Spleen (tissue), 11 donors: ENCODE data around the gene NIBAN1. TPM values are rescaled to one million over a fixed set of nuclear protein-coding genes. Genes with fewer than 3 reads are reported as not detected.

Source experiments
- DNase-seq: peaks from one replicate; pipeline ENCODE4 v3.0.0-alpha.2; 2020
- H3K27ac ChIP-seq, 8 donors: fragments of 200-600 bp; sonication (generic) in 7 of 8; 1 replicate in 4 of 8; 2 replicates in 4 of 8; pipeline versions ENCODE4 v1.5.0 to v1.8.0; 2016 to 2021; ENCODE audit warnings: inconsistent platforms in 4 of 8, mild to moderate bottlenecking in 4 of 8, moderate library complexity in 1 of 8
- H3K27me3 ChIP-seq, 7 donors: fragments of 200-600 bp; sonication (generic) in 6 of 7; replicated peaks in 1 of 7; 1 replicate in 4 of 7; 2 replicates in 3 of 7; pipeline versions ENCODE4 v1.5.0 to v1.8.0; 2016 to 2021; ENCODE audit warnings: inconsistent platforms in 3 of 7, mild to moderate bottlenecking in 1 of 7
- H3K36me3 ChIP-seq, 6 donors: fragments of 200-600 bp; sonication (generic) in 5 of 6; 1 replicate in 4 of 6; 2 replicates in 2 of 6; pipeline versions ENCODE4 v1.5.0 to v1.8.0; 2016 to 2021; ENCODE audit warnings: inconsistent platforms in 2 of 6
- H3K4me1 ChIP-seq, 6 donors: fragments of 200-600 bp; sonication (generic) in 5 of 6; 1 replicate in 3 of 6; 2 replicates in 3 of 6; pipeline versions ENCODE4 v1.5.0 to v1.8.0; 2016 to 2021; ENCODE audit warnings: inconsistent platforms in 3 of 6
- H3K4me3 ChIP-seq, 8 donors: fragments of 200-600 bp; sonication (generic) in 7 of 8; 1 replicate in 4 of 8; 2 replicates in 4 of 8; pipeline versions ENCODE4 v1.5.0 to v1.8.0; 2016 to 2021; ENCODE audit warnings: inconsistent platforms in 4 of 8, mild to moderate bottlenecking in 4 of 8, moderate library complexity in 2 of 8
- H3K9me3 ChIP-seq, 8 donors: fragments of 200-600 bp; sonication (generic) in 7 of 8; 1 replicate in 4 of 8; 2 replicates in 4 of 8; pipeline versions ENCODE4 v1.5.0 to v1.8.0; 2016 to 2021; ENCODE audit warnings: inconsistent platforms in 4 of 8
- POLR2A ChIP-seq, 3 donors: fragments of 450-650 bp; IDR thresholded peaks; one replicate each; pipeline ENCODE4 v1.5.1; 2017; ENCODE audit warnings: antibody characterized with exemption in 3 of 3, mild to moderate bottlenecking in 1 of 3
- POLR2AphosphoS5 ChIP-seq, 3 donors: sonication (generic); formaldehyde crosslinking; IDR thresholded peaks; one replicate each; pipeline ENCODE4 v1.5.1; 2017; ENCODE audit warnings: antibody characterized with exemption in 3 of 3
- WGBS, 5 donors: extraction: QIAGEN DNeasy Blood & Tissue Kit in 3 of 5; methylation state at CpG; one replicate each; pipeline versions ENCODE4 v1.1.5 to v1.1.7; 2013 to 2018; 5-methylcytosine and 5-hydroxymethylcytosine counted together
- intact Hi-C: fragments of 100-400 bp; cut with DNase I; formaldehyde crosslinking; loops from one replicate; pipeline ENCODE4 v1.15.0; 2023; ENCODE audit warnings: low total_unique reads
- polyA plus RNA-seq, 3 donors: library from polyadenylated mRNA; stranded (reverse); fragments of 200-250 nt; gene quantifications; one replicate each; pipeline ENCODE4 v1.2.1, GENCODE V29; 2013
- total RNA-seq, 7 donors: library from RNA; depleted of rRNA in 3 of 7; stranded (reverse); fragments of >200 nt in 3 of 7; fragmentation: NEBNext Ultra II Directional in 4 of 7; extraction: Animal tissue kit (Norgen Biotek cat#: 25700) in 4 of 7; gene quantifications; one replicate each; pipeline versions ENCODE4 v1.1.0 to v1.2.1, GENCODE V29; 2016 to 2021
- TF ChIP-seq, protein P1 (sequence below), 11 experiments: fragments of 200-600 bp in 7 of 11; fragments of 450-650 bp in 4 of 11; sonication (generic) in 4 of 11; IDR thresholded peaks in 8 of 11; conservative IDR thresholded peaks in 3 of 11; 1 replicate in 7 of 11; 2 replicates in 4 of 11; pipeline versions ENCODE4 v1.4.0 to v1.8.0; 2016 to 2021; ENCODE audit warnings: antibody characterized with exemption in 11 of 11, inconsistent platforms in 4 of 11, mild to moderate bottlenecking in 1 of 11
- donor health status: healthy with polysubstance abuse.
- donor health status: DM: no; HTN: no; CAD: no; lungs with moderate emphysema.
- donor health status: DM: no; HTN: no; CAD: no.
- donor health status: Bipolar disorder and iron deficiency.
- donor health status: healthy.
- donor health status: DM: no; HTN: no; CAD: no.
- donor health status: DM: yes; HTN: yes; CAD: no.

Gene NIBAN1
- total and polyA plus RNA-seq, 10 donors, result 2.3 to 116 (median 37.5) TPM

DNA sequence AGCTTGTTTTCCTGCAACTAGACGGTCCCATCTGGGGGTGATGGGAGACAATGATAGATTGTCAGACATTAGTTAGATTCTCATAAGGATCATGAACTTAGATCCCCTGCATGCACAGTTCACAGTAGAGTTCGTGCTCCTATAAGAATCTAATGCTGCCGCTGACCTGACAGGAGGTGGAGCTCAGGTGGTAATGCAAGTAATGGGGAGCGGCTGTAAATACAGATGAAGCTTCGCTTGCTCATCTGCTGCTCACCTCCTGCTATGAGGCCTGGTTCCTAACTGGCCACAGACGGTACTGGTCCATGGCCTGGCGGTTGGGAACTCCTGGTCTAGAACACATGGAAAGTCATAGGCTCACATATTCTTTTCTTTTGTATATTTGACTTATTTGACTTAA lies 42.0 kb downstream of the NIBAN1 start:
- peaks cover 0 to 6% (median 0%) of the 10 kb centered on the region in 6 donors for H3K36me3 ChIP-seq
- intact Hi-C loops, result no loop called here
- WGBS, 5 donors, result 93 to 96% (median 95%) methylated on average over 7 of the region's 7 CpGs
- no peak overlapping the region for H3K27ac ChIP-seq
- DNase-seq, result no peak
- H3K4me1 ChIP-seq, result peaks cover 0 to 12% (median 0%) of the 10 kb centered on the region in 6 donors
- TF ChIP-seq, protein P1, sequence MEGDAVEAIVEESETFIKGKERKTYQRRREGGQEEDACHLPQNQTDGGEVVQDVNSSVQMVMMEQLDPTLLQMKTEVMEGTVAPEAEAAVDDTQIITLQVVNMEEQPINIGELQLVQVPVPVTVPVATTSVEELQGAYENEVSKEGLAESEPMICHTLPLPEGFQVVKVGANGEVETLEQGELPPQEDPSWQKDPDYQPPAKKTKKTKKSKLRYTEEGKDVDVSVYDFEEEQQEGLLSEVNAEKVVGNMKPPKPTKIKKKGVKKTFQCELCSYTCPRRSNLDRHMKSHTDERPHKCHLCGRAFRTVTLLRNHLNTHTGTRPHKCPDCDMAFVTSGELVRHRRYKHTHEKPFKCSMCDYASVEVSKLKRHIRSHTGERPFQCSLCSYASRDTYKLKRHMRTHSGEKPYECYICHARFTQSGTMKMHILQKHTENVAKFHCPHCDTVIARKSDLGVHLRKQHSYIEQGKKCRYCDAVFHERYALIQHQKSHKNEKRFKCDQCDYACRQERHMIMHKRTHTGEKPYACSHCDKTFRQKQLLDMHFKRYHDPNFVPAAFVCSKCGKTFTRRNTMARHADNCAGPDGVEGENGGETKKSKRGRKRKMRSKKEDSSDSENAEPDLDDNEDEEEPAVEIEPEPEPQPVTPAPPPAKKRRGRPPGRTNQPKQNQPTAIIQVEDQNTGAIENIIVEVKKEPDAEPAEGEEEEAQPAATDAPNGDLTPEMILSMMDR (IDR thresholded peaks at IDR 0.05 in 8 of 11, conservative IDR thresholded peaks at IDR 0.05 in 3 of 11), result no peak
- TF ChIP-seq POLR2A (IDR thresholded peaks at IDR 0.05) (no peak), POLR2AphosphoS5 (IDR thresholded peaks at IDR 0.05) (no peak)
- peaks cover 0 to under 1% (median 0%) of the 10 kb centered on the region in 8 donors for H3K9me3 ChIP-seq
- no peak overlapping the region for H3K4me3 ChIP-seq
- H3K27me3 ChIP-seq, result no peaks in the 10 kb centered on the region

DNA sequence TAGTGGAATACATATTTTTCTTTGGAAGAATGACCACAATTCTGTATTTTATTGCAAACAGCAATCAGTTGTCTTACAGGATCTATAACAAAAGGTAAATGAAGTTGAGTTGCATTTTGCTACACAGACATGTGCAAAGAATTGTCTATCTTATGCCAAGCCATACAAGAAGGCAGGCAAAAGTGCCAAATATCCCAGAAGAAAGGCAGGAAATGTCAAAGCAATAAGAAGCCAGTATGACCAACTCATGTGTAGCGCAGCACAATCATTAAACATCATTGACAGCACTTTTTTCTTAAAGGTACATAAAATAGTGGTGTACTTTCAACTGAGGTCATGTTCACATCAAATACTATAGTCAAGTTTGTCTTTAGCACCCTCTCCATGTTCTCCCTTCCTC lies 42.7 kb downstream of the NIBAN1 start:
- DNase-seq, result no peak
- Histone ChIP-seq H3K27ac (no peak overlapping the region), H3K27me3 (no peaks in the 10 kb centered on the region), H3K36me3 (peaks cover 0 to 6% (median 0%) of the 10 kb centered on the region in 6 donors), H3K4me1 (peaks cover 0 to 12% (median 0%) of the 10 kb centered on the region in 6 donors), H3K4me3 (no peak overlapping the region), H3K9me3 (peaks cover 0 to 8% (median 1%) of the 10 kb centered on the region in 8 donors)
- intact Hi-C loops, result no loop called here
- TF ChIP-seq, protein P1 (IDR thresholded peaks at IDR 0.05 in 8 of 11, conservative IDR thresholded peaks at IDR 0.05 in 3 of 11), result no peak
- no peak for TF ChIP-seq POLR2AphosphoS5 (IDR thresholded peaks at IDR 0.05)
- TF ChIP-seq POLR2A (IDR thresholded peaks at IDR 0.05), result no peak
- WGBS, 5 donors, result 85 to 100% (median 91%) methylated on average over 1 of the region's 1 CpG

DNA sequence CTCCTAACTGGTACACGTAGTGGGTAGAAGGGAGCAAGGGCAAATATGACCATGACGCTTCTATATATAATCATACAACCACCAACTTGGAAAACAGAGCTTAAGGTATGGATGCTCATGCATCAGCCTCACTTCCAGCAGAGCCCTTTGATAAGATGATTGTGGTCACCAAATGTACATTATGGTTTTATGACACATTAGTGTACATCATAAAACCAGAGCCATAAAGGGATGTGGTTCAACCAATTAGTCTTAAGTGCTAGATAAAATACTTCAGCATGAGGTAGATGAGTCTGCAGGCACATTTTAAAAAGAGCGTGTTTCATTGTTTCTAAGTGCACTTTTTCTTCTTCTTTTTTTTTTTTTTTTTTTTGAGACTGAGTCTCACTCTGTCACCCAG lies 43.7 kb downstream of the NIBAN1 start:
- peaks cover 0 to 12% (median 0%) of the 10 kb centered on the region in 6 donors for H3K4me1 ChIP-seq
- 69 to 88% (median 86%) methylated on average over 3 of the region's 3 CpGs for WGBS, 5 donors

DNA sequence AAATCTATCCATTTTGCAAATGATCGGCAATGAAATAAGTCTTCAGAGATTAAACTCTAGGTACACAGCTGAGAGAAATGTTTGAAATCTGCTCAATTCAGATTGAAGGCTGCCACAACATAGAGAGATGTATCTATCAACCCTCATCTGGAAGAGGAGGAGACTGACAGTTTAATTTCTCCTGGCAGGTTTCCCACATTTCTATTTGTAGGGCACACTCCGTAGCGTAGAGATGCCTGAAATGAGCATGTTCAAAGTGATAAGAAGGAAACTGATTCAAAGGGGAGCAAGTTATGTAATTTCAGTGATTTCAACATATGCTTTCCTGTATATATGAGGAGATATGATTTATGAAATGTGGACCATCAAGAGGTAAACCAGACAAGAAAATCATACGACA lies 44.1 kb downstream of the NIBAN1 start:
- Histone ChIP-seq H3K27ac (peak overlapping the region in 1 of 8 donors; percentile 16), H3K36me3 (no peaks in the 10 kb centered on the region), H3K27me3 (no peaks in the 10 kb centered on the region), H3K4me1 (peaks cover 0 to 12% (median 0%) of the 10 kb centered on the region in 6 donors), H3K4me3 (no peak overlapping the region), H3K9me3 (peaks cover 0 to 20% (median 7%) of the 10 kb centered on the region in 8 donors)
- TF ChIP-seq POLR2AphosphoS5 (IDR thresholded peaks at IDR 0.05) (no peak), POLR2A (IDR thresholded peaks at IDR 0.05) (no peak)
- TF ChIP-seq, protein P1 (IDR thresholded peaks at IDR 0.05 in 8 of 11, conservative IDR thresholded peaks at IDR 0.05 in 3 of 11), result no peak
- intact Hi-C loops, result no loop called here
- 48 to 72% (median 59%) methylated on average over 4 of the region's 4 CpGs for WGBS, 5 donors
- DNase-seq, result no peak

More for the DNA sequence above, 43.7 kb downstream of the NIBAN1 start:
- H3K36me3 ChIP-seq, result no peaks in the 10 kb centered on the region
- H3K27me3 ChIP-seq, result no peaks in the 10 kb centered on the region
- no peak overlapping the region for H3K4me3 ChIP-seq
- H3K27ac ChIP-seq, result no peak overlapping the region
- no peak for DNase-seq
- intact Hi-C loops, result no loop called here
- TF ChIP-seq POLR2AphosphoS5 (IDR thresholded peaks at IDR 0.05) (no peak), POLR2A (IDR thresholded peaks at IDR 0.05) (no peak)
- TF ChIP-seq, protein P1 (IDR thresholded peaks at IDR 0.05 in 8 of 11, conservative IDR thresholded peaks at IDR 0.05 in 3 of 11), result no peak
- H3K9me3 ChIP-seq, result peaks cover 0 to 17% (median 6%) of the 10 kb centered on the region in 8 donors
